GM18511 (cell line): Measurements from ENCODE around the gene CD226.
"Not testable (repeated sequence)": the region's sequence is repeated elsewhere in the genome, so short reads cannot be mapped to it uniquely, and the experiment has no call there.

Experiments
- ATAC-seq: cut with Tn5 transposase; IDR thresholded peaks from one replicate; pipeline ENCODE4 v1.9.1; 2021; ENCODE audit warnings: mild to moderate bottlenecking, moderate library complexity; ENCODE audit not compliant: unreplicated experiment

Gene CD226

DNA sequence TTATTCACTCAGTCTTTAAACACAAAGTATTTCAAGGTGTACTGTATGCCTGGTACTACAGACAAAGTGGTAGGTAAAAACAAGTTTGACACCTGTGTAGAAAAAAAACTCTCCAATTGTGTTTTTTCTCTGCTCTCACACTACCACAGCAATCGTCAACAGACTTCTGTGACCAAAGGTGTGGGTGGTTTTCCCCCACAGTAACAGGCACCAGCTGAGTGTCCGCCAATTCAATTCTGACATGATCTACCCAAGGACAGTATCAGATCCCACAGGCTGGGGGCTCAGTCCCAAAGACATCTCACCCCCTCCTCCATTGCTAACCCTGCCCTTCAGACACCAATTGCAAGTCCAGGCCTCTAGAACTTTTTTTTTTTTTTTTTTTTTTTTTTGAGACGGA is 71.2 kb downstream of the CD226 start:
- no peak for ATAC-seq

- ATAC-seq = no peak
Observed at GRCh38 chr18:69874058-69874457, 73.6 kb downstream of the CD226 start.

GRCh38 chr18:69872661-69873060 is 75.0 kb downstream of the CD226 start:
- no peak for ATAC-seq

GRCh38 chr18:69871363-69871762 is 76.3 kb downstream of the CD226 start:
- no peak for ATAC-seq

DNA sequence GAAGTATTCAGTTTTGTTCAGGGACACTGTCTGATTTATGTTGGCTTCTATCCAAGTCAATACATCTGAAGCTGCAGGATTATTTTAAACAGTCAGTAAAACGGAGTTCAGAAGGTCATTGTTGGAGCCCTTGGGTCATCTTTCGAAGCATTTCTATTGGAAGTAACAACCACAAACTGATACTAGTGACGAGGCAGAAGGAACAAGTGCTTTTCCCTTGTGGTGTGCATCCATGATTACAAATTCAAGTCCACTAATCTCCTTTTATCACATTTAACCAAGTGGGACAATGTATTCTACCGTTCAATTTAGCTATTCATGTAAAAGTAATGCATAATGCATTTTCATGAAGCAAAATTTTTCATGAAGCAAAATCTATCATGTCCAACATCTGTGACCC is 76.9 kb downstream of the CD226 start:
- ATAC-seq = no peak

DNA sequence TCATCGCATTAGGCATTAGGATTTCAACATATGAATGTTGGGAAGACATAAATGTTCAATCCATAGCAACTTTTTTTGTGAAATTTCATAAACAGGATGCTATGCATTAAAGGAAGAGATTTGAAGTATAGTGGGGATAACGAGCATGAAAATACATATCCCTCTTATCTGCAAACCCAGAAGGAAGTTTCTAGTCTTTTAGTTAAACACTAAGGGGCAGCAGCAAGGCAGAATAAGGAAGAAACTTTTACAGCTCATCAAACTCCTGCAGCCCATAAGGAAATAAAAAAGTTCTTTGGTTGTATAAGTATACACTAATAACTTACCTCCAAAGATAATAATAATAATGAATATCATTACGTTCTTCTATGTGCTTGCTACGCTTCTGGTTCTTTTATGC is 81.5 kb downstream of the CD226 start:
- no peak for ATAC-seq

DNA sequence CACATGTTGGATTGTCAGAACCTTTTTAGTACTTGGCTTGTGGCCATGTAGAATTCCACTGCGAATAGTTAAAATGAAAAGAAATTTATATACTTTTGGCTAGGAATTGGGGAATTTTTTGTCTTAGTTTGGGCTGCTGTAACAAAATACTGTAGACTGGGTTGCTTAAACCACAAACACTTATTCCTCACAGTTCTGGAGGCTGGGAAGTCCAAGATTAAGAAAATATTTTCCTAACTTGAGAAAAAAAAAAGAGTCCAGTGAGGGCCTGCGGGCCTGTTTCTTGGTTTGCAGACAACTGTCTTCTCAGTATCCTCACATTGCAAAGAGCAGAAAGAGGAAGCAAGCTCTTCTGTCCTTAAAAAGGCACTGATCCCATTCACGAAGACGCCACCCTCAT is 81.9 kb downstream of the CD226 start:
- ATAC-seq = no peak

GRCh38 chr18:69864802-69865201 is 82.9 kb downstream of the CD226 start:
- ATAC-seq = peak; percentile 90

DNA sequence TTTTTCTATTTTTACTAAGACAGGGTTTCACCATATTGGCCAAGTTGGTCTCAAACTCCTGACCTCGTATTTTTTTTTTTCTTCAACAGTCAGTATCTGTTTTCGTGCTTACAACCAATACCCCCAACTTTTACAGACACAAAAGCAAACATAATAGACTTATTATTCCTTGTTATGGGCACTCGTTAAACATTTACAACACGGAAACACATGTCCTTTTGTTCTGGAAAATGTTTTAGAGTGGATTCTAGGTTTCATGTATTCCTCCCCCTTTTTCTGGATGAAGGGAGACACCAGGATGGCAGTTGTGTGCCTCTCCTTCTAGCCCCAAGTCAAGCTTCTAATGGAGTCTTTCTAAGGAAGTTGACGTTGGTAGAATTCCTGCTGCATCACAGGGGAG is 88.8 kb downstream of the CD226 start:
- no peak for ATAC-seq

DNA sequence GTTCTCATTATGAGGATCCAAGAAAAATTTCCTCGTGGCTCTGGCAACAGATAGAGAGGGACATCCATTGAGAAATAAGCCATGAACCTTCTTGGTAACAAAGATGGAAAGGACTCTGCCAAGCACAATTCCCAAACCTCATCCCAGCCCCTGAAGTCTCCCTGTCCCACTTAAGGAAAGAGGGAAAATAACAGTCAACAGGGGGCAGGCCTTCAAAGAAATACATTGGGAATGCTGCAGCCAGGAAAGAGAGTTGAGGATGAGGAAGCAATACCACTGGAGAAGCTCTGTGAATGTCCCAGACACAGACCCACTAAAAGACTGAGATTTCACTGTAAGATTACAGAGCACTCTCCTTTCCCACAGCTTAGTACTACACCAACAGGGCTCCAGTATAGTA is 93.2 kb downstream of the CD226 start:
- ATAC-seq = no peak

GRCh38 chr18:69853051-69853450 is 94.6 kb downstream of the CD226 start:
- no peak for ATAC-seq

GRCh38 chr18:69845593-69846506 is 101.8 kb downstream of the CD226 start:
- ATAC-seq = no peak

GRCh38 chr18:69844656-69845055 is 103.0 kb downstream of the CD226 start:
- no peak for ATAC-seq

- no peak for ATAC-seq
Observed at GRCh38 chr18:69843015-69843414, 104.7 kb downstream of the CD226 start.

- no peak for ATAC-seq
Observed at GRCh38 chr18:69841117-69841516, 106.6 kb downstream of the CD226 start.

- no peak for ATAC-seq
Observed at GRCh38 chr18:69840445-69840844, 107.2 kb downstream of the CD226 start.

GRCh38 chr18:69840001-69840400 is 107.7 kb downstream of the CD226 start:
- ATAC-seq = no peak

GRCh38 chr18:69839497-69839896 is 108.2 kb downstream of the CD226 start:
- no peak for ATAC-seq

- no peak for ATAC-seq
Observed at GRCh38 chr18:69838620-69839411, 108.9 kb downstream of the CD226 start.

DNA sequence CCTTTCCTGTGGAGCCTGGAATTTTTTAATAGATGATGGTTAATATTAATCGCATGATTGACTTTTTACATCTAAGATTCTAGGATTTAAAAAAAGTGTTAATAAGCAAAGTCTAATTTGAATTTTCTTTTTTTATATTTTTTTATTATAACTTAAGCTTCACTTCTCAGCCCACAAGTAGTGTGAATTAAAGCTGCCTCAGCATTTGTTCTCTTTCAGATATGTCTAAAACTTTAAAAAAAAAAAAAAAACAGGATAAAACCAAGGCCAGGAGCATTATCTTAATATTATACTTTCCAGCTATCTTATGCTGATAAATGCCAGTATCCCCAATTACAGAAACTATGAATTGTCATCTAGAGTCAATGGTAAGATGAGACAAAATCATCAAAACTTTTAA is 109.7 kb downstream of the CD226 start:
- no peak for ATAC-seq

DNA sequence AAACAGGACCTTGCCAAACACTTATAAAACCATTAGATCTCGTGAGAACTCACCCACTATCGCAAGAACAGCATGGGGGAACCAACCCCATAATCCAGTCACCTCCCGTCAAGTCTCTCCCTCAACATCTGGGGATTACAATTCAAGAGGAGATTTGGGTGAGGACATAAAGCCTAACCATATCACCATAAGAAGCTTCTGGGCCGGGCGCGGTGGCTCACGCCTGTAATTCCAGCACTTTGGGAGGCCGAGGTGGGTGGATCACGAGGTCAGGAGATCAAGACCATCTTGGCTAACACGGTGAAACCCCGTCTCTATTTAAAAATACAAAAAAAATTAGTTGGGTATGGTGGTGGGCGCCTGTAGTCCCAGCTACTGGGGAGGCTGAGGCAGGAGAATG is 112.7 kb downstream of the CD226 start:
- ATAC-seq = not testable (repeated sequence)

- no peak for ATAC-seq
Observed at GRCh38 chr18:69830189-69830588, 117.5 kb downstream of the CD226 start.
